HCT116 (cell line): ENCODE measurements around the gene STRIT1. TPM values are rescaled to one million over a fixed set of nuclear protein-coding genes. Genes with fewer than 3 reads are reported as not detected.

Source experiments
- ATAC-seq: fragments of 200-7000 bp; cut with Tn5 transposase; 2 replicates; pipeline ENCODE4 v1.9.1; 2020; ENCODE audit warnings: mild to moderate bottlenecking, moderate library complexity
- BruUV-seq: library from RNA; stranded (reverse); fragments of 400-500 nt; replicated peaks from 2 replicates; lab custom pipeline; 2021; lab: Mats Ljungman, UMichigan
- CTCF ChIA-PET: fragments of 300-600 bp; sonication (Branson Sonifier 250); formaldehyde crosslinking; loops from one replicate; lab custom pipeline; 2021; ENCODE audit warnings: antibody characterized with exemption; lab: Charles Lee
- POLR2A ChIA-PET: fragments of 300-600, 350-600 bp; sonication (Branson Sonifier 250); formaldehyde crosslinking; loops from one replicate; lab custom pipeline; 2021; ENCODE audit warnings: antibody characterized with exemption; lab: Charles Lee
- RAD21 ChIA-PET, 2 experiments: fragments of 300-600 bp; sonication (Branson Sonifier 250); formaldehyde crosslinking; loops; one replicate each; lab custom pipeline; 2023; ENCODE audit warnings: low total read pairs in 2 of 2; ENCODE audit not compliant: uncharacterized antibody in 2 of 2, unreplicated experiment in 2 of 2, low non-redundant PET in 1 of 2; lab: Charles Lee
- DNase-seq: peaks from one replicate; pipeline ENCODE4 v3.0.0-alpha.2; 2010; ENCODE audit warnings: low read depth, low spot score
- H2AFZ ChIP-seq: fragments of 200-600 bp; shearing (Covaris generic), sonication (generic); 2 replicates; pipeline ENCODE4 v1.6.1; 2017; ENCODE audit warnings: low read depth, mixed run types, mixed read lengths, antibody characterized with exemption, low read length; ENCODE audit not compliant: poor library complexity, severe bottlenecking
- H3K27ac ChIP-seq: 2 replicates; pipeline ENCODE4 v1.5.1; 2012; ENCODE audit warnings: low read depth, low read length
- H3K27me3 ChIP-seq: fragments of 200-600 bp; sonication (generic); 2 replicates; pipeline ENCODE4 v1.6.1; 2016; ENCODE audit warnings: mixed run types, low read length, mixed read lengths; ENCODE audit not compliant: insufficient read depth
- H3K36me3 ChIP-seq, 2 experiments: fragments of 200-500 bp in 1 of 2; fragments of 200-600 bp in 1 of 2; sonication (Bioruptor generic) in 1 of 2; sonication (generic) in 1 of 2; 2 replicates each; pipeline versions ENCODE4 v1.5.1 to v1.6.1; 2014 to 2016; ENCODE audit warnings: low read length in 2 of 2, inconsistent platforms in 1 of 2, mixed read lengths in 1 of 2, mixed run types in 1 of 2; ENCODE audit not compliant: insufficient read depth in 2 of 2, control insufficient read depth in 1 of 2
- H3K4me1 ChIP-seq, 2 experiments: fragments of 200-600 bp in 1 of 2; sonication (generic) in 1 of 2; 2 replicates each; pipeline versions ENCODE4 v1.5.1 to v1.6.1; 2012 to 2017; ENCODE audit warnings: low read length in 2 of 2, inconsistent platforms in 1 of 2, mild to moderate bottlenecking in 1 of 2, mixed read lengths in 1 of 2, mixed run types in 1 of 2, moderate library complexity in 1 of 2; ENCODE audit not compliant: insufficient read depth in 2 of 2, control insufficient read depth in 1 of 2
- H3K4me2 ChIP-seq: fragments of 200-600 bp; sonication (generic); 2 replicates; pipeline ENCODE4 v1.6.1; 2017; ENCODE audit warnings: mixed run types, low read length, mixed read lengths
- H3K4me3 ChIP-seq, 2 experiments: fragments of 200-600 bp in 1 of 2; sonication (generic) in 1 of 2; replicated peaks in 1 of 2; 2 replicates each; pipeline ENCODE4 v1.5.1; 2011 to 2016; ENCODE audit warnings: low read length in 2 of 2, control low read depth in 1 of 2, low read depth in 1 of 2, mild to moderate bottlenecking in 1 of 2, mixed read lengths in 1 of 2, mixed run types in 1 of 2
- H3K79me2 ChIP-seq: fragments of 200-600 bp; sonication (generic); 2 replicates; pipeline ENCODE4 v1.6.1; 2017; ENCODE audit warnings: mild to moderate bottlenecking, mixed run types, low read length, moderate library complexity, mixed read lengths; ENCODE audit not compliant: insufficient read depth
- H3K9ac ChIP-seq: fragments of 200-600 bp; sonication (generic); 2 replicates; pipeline ENCODE4 v1.6.1; 2016; ENCODE audit warnings: low read length, mixed read lengths
- H3K9me2 ChIP-seq: fragments of 200-600 bp; sonication (generic), shearing (Covaris generic); 2 replicates; pipeline ENCODE4 v1.6.1; 2017; ENCODE audit warnings: mixed run types, mild to moderate bottlenecking, moderate library complexity; ENCODE audit not compliant: insufficient read depth
- H3K9me3 ChIP-seq, 2 experiments: fragments of 200-500 bp in 1 of 2; fragments of 200-600 bp in 1 of 2; sonication (Bioruptor generic) in 1 of 2; sonication (generic) in 1 of 2; 2 replicates each; pipeline ENCODE4 v1.6.1; 2014 to 2017; ENCODE audit warnings: low read length in 2 of 2, mixed read lengths in 2 of 2, inconsistent platforms in 1 of 2, low read depth in 1 of 2, mild to moderate bottlenecking in 1 of 2, mixed run types in 1 of 2, moderate library complexity in 1 of 2; ENCODE audit not compliant: control insufficient read depth in 1 of 2, insufficient read depth in 1 of 2
- H4K20me1 ChIP-seq: fragments of 200-600 bp; sonication (generic), shearing (Covaris generic); 2 replicates; pipeline ENCODE4 v1.6.1; 2017; ENCODE audit warnings: mixed run types, mild to moderate bottlenecking, moderate library complexity; ENCODE audit not compliant: insufficient read depth
- ATF3 ChIP-seq: IDR thresholded peaks from 2 replicates; pipeline ENCODE4 v1.6.1; 2012
- CBX3 ChIP-seq: IDR thresholded peaks from 2 replicates; pipeline ENCODE4 v1.6.1; 2012; ENCODE audit warnings: low read depth
- EGR1 ChIP-seq: IDR thresholded peaks from 2 replicates; pipeline ENCODE4 v1.6.1; 2012; ENCODE audit warnings: low read depth
- EZH2 ChIP-seq: fragments of 200-600 bp; sonication (generic); IDR thresholded peaks from 2 replicates; pipeline ENCODE4 v1.6.1; 2017; ENCODE audit warnings: antibody characterized with exemption, mixed run types
- EZH2phosphoT487 ChIP-seq: fragments of 200-600 bp; IDR thresholded peaks from 2 replicates; pipeline ENCODE4 v1.6.1; 2018; ENCODE audit warnings: antibody characterized with exemption, borderline replicate concordance
- FOSL1 ChIP-seq: IDR thresholded peaks from 2 replicates; pipeline ENCODE4 v1.6.1; 2012; ENCODE audit warnings: low read depth
- JUND ChIP-seq: IDR thresholded peaks from 2 replicates; pipeline ENCODE4 v1.6.1; 2012
- POLR2A ChIP-seq: IDR thresholded peaks from 2 replicates; pipeline ENCODE4 v1.7.0; 2011; ENCODE audit warnings: borderline replicate concordance; ENCODE audit not compliant: insufficient read depth, insufficient read length; ENCODE audit errors: extremely low read depth
- SIN3A ChIP-seq: IDR thresholded peaks from 2 replicates; pipeline ENCODE4 v1.6.1; 2012; ENCODE audit warnings: low read depth
- SP1 ChIP-seq: IDR thresholded peaks from 2 replicates; pipeline ENCODE4 v1.6.1; 2012; ENCODE audit warnings: low read depth
- SRF ChIP-seq: IDR thresholded peaks from 2 replicates; pipeline ENCODE4 v1.6.1; 2012; ENCODE audit warnings: low read depth
- TCF7L2 ChIP-seq: IDR thresholded peaks from 2 replicates; pipeline ENCODE4 v1.7.0; 2011; ENCODE audit warnings: borderline replicate concordance, inconsistent platforms; ENCODE audit not compliant: insufficient read depth, insufficient read length; ENCODE audit errors: extremely low read depth
- YY1 ChIP-seq: IDR thresholded peaks from 2 replicates; pipeline ENCODE4 v1.6.1; 2011; ENCODE audit warnings: low read length, low read depth, moderate library complexity, mild to moderate bottlenecking; ENCODE audit not compliant: insufficient replicate concordance; ENCODE audit errors: extremely low read depth
- ZNF274 ChIP-seq: fragments of 200-500 bp; sonication (Bioruptor generic); IDR thresholded peaks from 2 replicates; pipeline ENCODE4 v1.6.1; 2014; ENCODE audit warnings: mild to moderate bottlenecking, low read depth, low read length, inconsistent platforms
- intact Hi-C: fragments of 100-400 bp; cut with micrococcal nuclease; formaldehyde crosslinking; loops from 2 replicates; pipeline ENCODE4 v1.10.0; 2022
- total RNA-seq: library from RNA; stranded (reverse); gene quantifications from one replicate; pipeline ENCODE4 v1.2.1, GENCODE V29; 2021; ENCODE audit not compliant: unreplicated experiment

STRIT1 gene
- total RNA-seq, 1 experiment from 2014 or later: not detected

- Histone ChIP-seq H3K79me2 (no peaks in the 10 kb centered on the region), H4K20me1 (no peaks in the 10 kb centered on the region), H3K36me3 (no peaks in the 10 kb centered on the region), H3K27me3 (no peaks in the 10 kb centered on the region), H3K9me3 (no peaks in the 10 kb centered on the region), H2AFZ (no peak overlapping the region), H3K4me1 (no peaks in the 10 kb centered on the region), H3K4me2 (no peak overlapping the region), H3K9ac (no peak overlapping the region), H3K27ac (no peak overlapping the region), H3K9me2 (no peaks in the 10 kb centered on the region), H3K4me3 (no peak overlapping the region)
- intact Hi-C loops: no loop called here
- DNase-seq: no peak
- ChIA-PET CTCF (no interaction called here), POLR2A (no interaction called here), RAD21 (no interaction called here)
- no peak for ATAC-seq
- TF ChIP-seq ZNF274 (no peak), POLR2A (no peak), EZH2phosphoT487 (no peak), ATF3 (no peak), TCF7L2 (no peak), SIN3A (no peak), EGR1 (no peak), SP1 (no peak), EZH2 (no peak), YY1 (no peak), FOSL1 (no peak), CBX3 (no peak), SRF (no peak), JUND (no peak)
- no TSS peak for BruUV-seq
Observed at GRCh38 chr3:155339052-155339451, 45.6 kb upstream of the STRIT1 start.
